Bronchial smooth muscle cell (primary cell): Measurements from ENCODE around the gene ARL14. TPM values are rescaled to one million over a fixed set of nuclear protein-coding genes. Genes with fewer than 3 reads are reported as not detected.

Source experiments
- total RNA-seq: library from RNA; depleted of rRNA; stranded (reverse); fragments of >200 nt; gene quantifications from 2 replicates; pipeline ENCODE4 v1.2.1, GENCODE V29; 2014

ARL14 gene
- total RNA-seq, result not detected in 2 replicates

DNA sequence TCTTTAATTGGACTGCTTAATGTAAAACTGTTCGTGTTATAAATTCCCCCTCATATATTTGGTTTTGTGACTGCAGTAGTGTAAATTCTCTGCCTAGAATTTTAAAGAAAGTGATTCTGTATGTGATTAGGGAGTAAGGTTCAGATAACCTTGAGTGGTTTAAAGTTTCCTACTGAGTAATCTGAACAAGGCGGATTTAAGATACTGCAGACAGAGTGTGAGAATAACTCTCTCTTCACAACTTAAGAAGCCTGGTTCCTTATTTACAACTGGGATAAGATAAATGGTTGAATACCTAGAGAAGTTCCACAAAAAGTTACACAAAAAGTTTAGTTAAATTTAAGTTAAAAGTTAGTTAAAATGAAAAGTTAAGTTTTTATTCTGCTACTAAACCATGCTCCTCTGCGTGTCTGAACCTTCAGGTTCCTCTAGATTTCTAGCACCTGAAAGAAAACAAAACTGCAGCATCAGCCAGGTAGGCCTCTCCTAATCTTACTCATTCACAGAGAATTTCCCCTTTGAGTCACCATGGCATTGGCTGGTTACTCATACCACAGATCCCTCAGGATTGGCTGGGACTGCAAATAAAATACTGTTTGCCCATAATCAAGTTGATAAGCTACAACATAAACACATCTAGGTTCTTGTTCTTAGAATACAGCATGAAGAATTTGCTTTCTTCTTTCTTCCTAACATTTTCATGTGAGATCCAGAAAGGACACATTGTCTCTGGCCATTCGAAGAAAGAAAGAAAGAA is at the start of gene ARL14:
ARL14 (plus strand) TSS at position 614 of the 757 bp plus-strand sequence. CDS start 187 bp downstream, outside the sequence.

Other genes with a start within 250 kb of the ARL14 start
- gene TRIM59, start 227.4 kb upstream of the ARL14 start, total RNA-seq, result 5.8 and 16.1 TPM in 2 replicates
- gene KPNA4, start 111.6 kb upstream of the ARL14 start, total RNA-seq, result 22.5 and 33.9 TPM in 2 replicates
- 0.63 and 0.69 TPM in 2 replicates for gene PPM1L, start 79.1 kb downstream of the ARL14 start, total RNA-seq